HUES48 (cell line): ENCODE results near the gene ZBTB37.
A peak's percentile ranks its signal among the peaks of the same experiment; 100 is the strongest.
"Not testable (repeated sequence)": the region's sequence is repeated elsewhere in the genome, so short reads cannot be mapped to it uniquely, and the experiment has no call there.

Source experiments
- H3K27ac ChIP-seq: one replicate; pipeline ENCODE4 v1.7.0; 2013; ENCODE audit warnings: low read depth, low read length, inconsistent platforms
- H3K27me3 ChIP-seq: 2 replicates; pipeline ENCODE4 v1.6.1; 2013; ENCODE audit warnings: mild to moderate bottlenecking, low read length; ENCODE audit not compliant: control insufficient read depth, insufficient read depth
- H3K36me3 ChIP-seq: 2 replicates; pipeline ENCODE4 v1.6.1; 2013; ENCODE audit warnings: low read length; ENCODE audit not compliant: control insufficient read depth, insufficient read depth
- H3K4me1 ChIP-seq: 2 replicates; pipeline ENCODE4 v1.6.1; 2013; ENCODE audit warnings: mild to moderate bottlenecking, low read length; ENCODE audit not compliant: control insufficient read depth, insufficient read depth
- H3K4me3 ChIP-seq: 2 replicates; pipeline ENCODE4 v1.5.1; 2013; ENCODE audit warnings: mild to moderate bottlenecking, low read depth, low read length
- H3K9ac ChIP-seq: 2 replicates; pipeline ENCODE4 v1.6.1; 2013; ENCODE audit warnings: mild to moderate bottlenecking, low read depth, low read length, moderate library complexity
- H3K9me3 ChIP-seq: 2 replicates; pipeline ENCODE4 v1.6.1; 2013; ENCODE audit warnings: low read length; ENCODE audit not compliant: control insufficient read depth, insufficient read depth

ZBTB37 gene

GRCh38 chr1:173866413-173867115 is 1.6 kb upstream of the ZBTB37 start:
- H3K9ac ChIP-seq: peak overlapping the region; percentile 99
- peak overlapping the region; percentile 94 for H3K27ac ChIP-seq
- no peaks in the 10 kb centered on the region for H3K27me3 ChIP-seq
- H3K36me3 ChIP-seq: peaks cover 63% of the 10 kb centered on the region
- peak overlapping the region; percentile 97 for H3K4me3 ChIP-seq
- H3K9me3 ChIP-seq: no peaks in the 10 kb centered on the region
- H3K4me1 ChIP-seq: peaks cover 26% of the 10 kb centered on the region; the same call in 1 of the 2 replicates

GRCh38 chr1:173867141-173867752 is 933 bp upstream of the ZBTB37 start:
- peaks cover 27% of the 10 kb centered on the region; the same call in 1 of the 2 replicates for H3K4me1 ChIP-seq
- peaks cover 66% of the 10 kb centered on the region for H3K36me3 ChIP-seq
- H3K9ac ChIP-seq: peak overlapping the region; percentile 99
- H3K27me3 ChIP-seq: no peaks in the 10 kb centered on the region
- no peaks in the 10 kb centered on the region for H3K9me3 ChIP-seq
- peak overlapping the region; percentile 97 for H3K4me3 ChIP-seq
- H3K27ac ChIP-seq: peak overlapping the region; percentile 94

- Histone ChIP-seq H3K27ac (peak within 1 kb of the TSS; percentile 99), H3K4me1 (peaks cover 24% of the 10 kb centered on the region; the same call in 1 of the 2 replicates), H3K9ac (peak within 1 kb of the TSS; percentile 99), H3K4me3 (peak within 1 kb of the TSS; percentile 97), H3K9me3 (no peaks in the 10 kb centered on the region), H3K36me3 (peaks cover 62% of the 10 kb centered on the region), H3K27me3 (no peaks in the 10 kb centered on the region)
Observed at GRCh38 chr1:173867753-173868265, 371 bp upstream of the ZBTB37 start, which contains the start of gene GAS5. Gene GAS5 (minus strand): TSS chr1:173867989.

DNA sequence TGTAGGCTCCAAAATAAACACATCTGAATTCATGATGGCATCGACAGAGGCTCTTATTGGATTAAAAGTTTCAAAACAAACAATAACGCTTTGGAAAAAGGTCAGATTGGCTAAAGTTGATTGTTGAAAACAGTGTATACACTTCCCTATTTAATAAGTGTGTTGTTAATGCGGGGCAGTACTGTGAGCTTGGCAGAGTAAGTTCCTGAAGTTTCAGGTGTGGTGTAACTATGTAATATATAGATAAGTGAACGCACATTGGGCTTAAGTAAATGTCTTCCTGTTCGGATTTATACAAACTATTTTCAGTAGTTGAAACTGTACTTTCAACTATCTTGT is 810 bp downstream of the ZBTB37 start:
- Histone ChIP-seq H3K4me1 (peaks cover 18% of the 10 kb centered on the region; the same call in 1 of the 2 replicates), H3K36me3 (peaks cover 57% of the 10 kb centered on the region), H3K9ac (peak overlapping the region; percentile 64), H3K27me3 (no peaks in the 10 kb centered on the region), H3K27ac (peak overlapping the region; percentile 99), H3K4me3 (peak overlapping the region; percentile 89), H3K9me3 (no peaks in the 10 kb centered on the region)

DNA sequence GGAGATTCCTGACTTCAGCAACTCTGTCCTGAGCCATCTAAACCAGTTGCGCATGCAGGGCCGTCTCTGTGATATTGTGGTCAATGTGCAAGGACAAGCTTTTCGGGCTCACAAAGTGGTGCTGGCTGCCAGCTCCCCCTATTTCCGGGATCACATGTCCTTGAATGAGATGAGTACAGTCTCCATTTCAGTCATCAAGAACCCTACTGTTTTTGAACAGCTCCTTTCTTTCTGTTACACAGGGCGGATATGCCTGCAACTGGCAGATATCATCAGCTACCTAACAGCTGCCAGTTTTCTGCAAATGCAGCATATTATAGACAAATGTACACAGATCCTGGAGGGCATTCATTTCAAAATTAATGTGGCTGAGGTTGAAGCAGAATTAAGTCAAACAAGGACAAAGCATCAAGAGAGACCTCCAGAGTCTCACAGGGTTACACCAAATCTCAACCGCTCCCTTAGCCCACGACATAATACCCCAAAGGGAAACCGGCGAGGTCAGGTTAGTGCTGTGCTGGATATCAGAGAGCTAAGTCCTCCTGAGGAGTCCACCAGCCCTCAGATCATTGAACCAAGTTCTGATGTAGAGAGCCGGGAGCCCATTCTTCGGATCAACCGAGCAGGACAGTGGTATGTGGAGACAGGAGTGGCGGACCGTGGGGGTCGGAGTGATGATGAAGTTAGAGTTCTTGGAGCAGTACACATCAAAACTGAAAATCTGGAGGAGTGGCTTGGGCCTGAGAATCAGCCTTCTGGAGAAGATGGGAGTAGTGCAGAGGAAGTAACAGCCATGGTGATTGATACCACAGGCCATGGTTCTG is 2.3 kb downstream of the ZBTB37 start:
- Histone ChIP-seq H3K27me3 (no peaks in the 10 kb centered on the region), H3K9ac (no peak overlapping the region), H3K36me3 (peaks cover 49% of the 10 kb centered on the region), H3K27ac (no peak overlapping the region), H3K9me3 (no peaks in the 10 kb centered on the region), H3K4me3 (no peak overlapping the region), H3K4me1 (peaks cover 6% of the 10 kb centered on the region; the same call in 1 of the 2 replicates)

DNA sequence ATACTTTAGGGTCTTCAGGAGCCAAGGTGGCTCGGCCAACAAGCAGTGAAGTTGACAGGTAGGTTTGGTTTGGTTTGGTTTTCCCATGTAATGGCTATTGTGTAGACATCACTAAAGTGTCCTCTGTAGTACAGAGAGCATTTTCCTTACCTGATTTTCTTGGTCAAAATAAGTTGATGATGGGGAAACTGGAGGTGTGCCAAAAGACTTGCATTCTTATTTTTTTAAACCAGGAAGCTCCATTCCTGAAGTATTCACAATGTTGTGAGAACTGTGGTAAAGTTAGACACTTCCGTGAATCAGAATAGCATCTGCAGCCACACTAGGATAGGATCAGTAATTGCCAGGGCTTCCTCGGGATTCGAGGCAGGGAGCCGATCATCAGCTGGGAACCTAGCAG is 2.9 kb downstream of the ZBTB37 start:
- Histone ChIP-seq H3K27me3 (no peaks in the 10 kb centered on the region), H3K4me1 (peaks cover 6% of the 10 kb centered on the region; the same call in 1 of the 2 replicates), H3K4me3 (no peak overlapping the region), H3K27ac (no peak overlapping the region), H3K9me3 (no peaks in the 10 kb centered on the region), H3K36me3 (peaks cover 49% of the 10 kb centered on the region), H3K9ac (no peak overlapping the region)

GRCh38 chr1:173871500-173871899 is 3.3 kb downstream of the ZBTB37 start:
- no peak overlapping the region for H3K27ac ChIP-seq
- no peaks in the 10 kb centered on the region for H3K9me3 ChIP-seq
- no peak overlapping the region for H3K9ac ChIP-seq
- H3K4me3 ChIP-seq: no peak overlapping the region
- H3K27me3 ChIP-seq: no peaks in the 10 kb centered on the region
- peaks cover 6% of the 10 kb centered on the region; the same call in 1 of the 2 replicates for H3K4me1 ChIP-seq
- H3K36me3 ChIP-seq: peaks cover 49% of the 10 kb centered on the region

DNA sequence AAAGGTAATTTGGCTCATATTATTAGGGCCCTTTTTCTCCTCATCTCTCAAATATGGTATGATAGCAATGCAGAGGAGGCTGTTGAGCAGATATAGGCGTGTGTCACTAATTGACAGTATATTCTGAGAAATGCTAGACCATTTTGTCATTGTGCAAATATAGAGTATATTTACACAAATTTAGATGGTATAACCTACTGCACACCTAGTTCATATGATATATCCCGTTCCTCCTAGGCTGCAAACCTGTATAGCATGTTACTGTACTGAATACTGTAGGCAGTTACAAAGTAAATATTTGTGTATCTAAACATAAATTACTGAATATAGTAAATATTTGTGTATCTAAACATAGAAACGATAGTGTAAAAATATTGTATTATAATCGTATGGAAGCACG is 8.6 kb downstream of the ZBTB37 start:
- H3K4me3 ChIP-seq: no peak overlapping the region
- H3K9me3 ChIP-seq: no peaks in the 10 kb centered on the region
- peaks cover 60% of the 10 kb centered on the region for H3K36me3 ChIP-seq
- H3K27me3 ChIP-seq: no peaks in the 10 kb centered on the region
- H3K9ac ChIP-seq: no peak overlapping the region
- no peak overlapping the region for H3K27ac ChIP-seq
- no peaks in the 10 kb centered on the region for H3K4me1 ChIP-seq

GRCh38 chr1:173878251-173878650 is 10.1 kb downstream of the ZBTB37 start:
- no peak overlapping the region for H3K4me3 ChIP-seq

GRCh38 chr1:173881117-173881516 is 12.9 kb downstream of the ZBTB37 start:
- not testable (repeated sequence) for H3K27me3 ChIP-seq, H3K27ac ChIP-seq, H3K4me3 ChIP-seq, H3K4me1 ChIP-seq, H3K9me3 ChIP-seq, H3K9ac ChIP-seq
- peaks cover 48% of the 10 kb centered on the region for H3K36me3 ChIP-seq

More at GRCh38 chr1:173878251-173878650, 10.1 kb downstream of the ZBTB37 start:
- H3K9ac ChIP-seq: no peak overlapping the region
- H3K4me1 ChIP-seq: no peaks in the 10 kb centered on the region
- no peaks in the 10 kb centered on the region for H3K9me3 ChIP-seq
- H3K27ac ChIP-seq: no peak overlapping the region
- peaks cover 58% of the 10 kb centered on the region for H3K36me3 ChIP-seq
- no peaks in the 10 kb centered on the region for H3K27me3 ChIP-seq
